ACC112 (cell line): ENCODE results near the gene TMPRSS9.

Experiments used
- H2AFZ ChIP-seq: fragments of 200-600 bp; sonication (generic); one replicate; pipeline ENCODE4 v1.6.0; 2017; ENCODE audit warnings: antibody characterized with exemption, low read length; ENCODE audit not compliant: unreplicated experiment
- H3K27ac ChIP-seq: fragments of 200-600 bp; sonication (generic); 2 replicates; pipeline ENCODE4 v1.5.1; 2014; ENCODE audit warnings: low read depth, mild to moderate bottlenecking, antibody characterized with exemption, low read length, moderate library complexity
- H3K27me3 ChIP-seq: fragments of 200-600 bp; sonication (generic); 2 replicates; pipeline ENCODE4 v1.6.1; 2014; ENCODE audit warnings: mild to moderate bottlenecking, antibody characterized with exemption, low read length, moderate library complexity, mixed read lengths; ENCODE audit not compliant: insufficient read depth
- H3K36me3 ChIP-seq: fragments of 200-600 bp; sonication (generic); 2 replicates; pipeline ENCODE4 v1.6.1; 2016; ENCODE audit warnings: mild to moderate bottlenecking, antibody characterized with exemption, low read length, moderate library complexity, mixed read lengths; ENCODE audit not compliant: insufficient read depth
- H3K4me1 ChIP-seq: fragments of 200-600 bp; sonication (generic); one replicate; pipeline ENCODE4 v1.6.1; 2016; ENCODE audit warnings: low read length, mixed read lengths; ENCODE audit not compliant: insufficient read depth, unreplicated experiment, control insufficient read depth
- H3K4me3 ChIP-seq: fragments of 200-600 bp; sonication (generic); 2 replicates; pipeline ENCODE4 v1.5.1; 2014; ENCODE audit warnings: mild to moderate bottlenecking, low read depth, low read length
- H3K79me2 ChIP-seq: fragments of 200-600 bp; sonication (generic); one replicate; pipeline ENCODE4 v1.6.0; 2016; ENCODE audit warnings: low read length; ENCODE audit not compliant: control insufficient read depth, unreplicated experiment, insufficient read depth

The TMPRSS9 gene

GRCh38 chr19:2359992-2360685 is at the start of gene TMPRSS9:
Gene TMPRSS9, plus strand, starts transcription at chr19:2360265. Its CDS starts 29,521 bp downstream, at chr19:2389786.
- no peak within 1 kb of the TSS for H2AFZ ChIP-seq

GRCh38 chr19:2311093-2311492 is 49.0 kb upstream of the TMPRSS9 start:
- Histone ChIP-seq H3K36me3 (no peaks in the 10 kb centered on the region), H3K79me2 (no peaks in the 10 kb centered on the region), H3K27me3 (peaks cover 14% of the 10 kb centered on the region), H3K27ac (no peak overlapping the region), H3K4me3 (no peak overlapping the region), H3K4me1 (peaks cover 6% of the 10 kb centered on the region), H2AFZ (no peak overlapping the region)

More at GRCh38 chr19:2359992-2360685, at the start of gene TMPRSS9:
- Histone ChIP-seq H3K79me2 (no peaks in the 10 kb centered on the region), H3K27ac (no peak within 1 kb of the TSS), H3K27me3 (peaks cover 11% of the 10 kb centered on the region; the same call in 1 of the 2 replicates), H3K4me3 (no peak within 1 kb of the TSS), H3K4me1 (no peaks in the 10 kb centered on the region), H3K36me3 (no peaks in the 10 kb centered on the region)

GRCh38 chr19:2312820-2313501 is 47.1 kb upstream of the TMPRSS9 start:
- Histone ChIP-seq H2AFZ (no peak overlapping the region), H3K4me1 (peaks cover 6% of the 10 kb centered on the region), H3K27ac (no peak overlapping the region), H3K4me3 (no peak overlapping the region), H3K27me3 (no peaks in the 10 kb centered on the region), H3K79me2 (no peaks in the 10 kb centered on the region), H3K36me3 (no peaks in the 10 kb centered on the region)

- H2AFZ ChIP-seq: no peak overlapping the region
- no peaks in the 10 kb centered on the region for H3K79me2 ChIP-seq
- no peak overlapping the region for H3K27ac ChIP-seq
- H3K4me1 ChIP-seq: no peaks in the 10 kb centered on the region
- H3K36me3 ChIP-seq: no peaks in the 10 kb centered on the region
- H3K4me3 ChIP-seq: no peak overlapping the region
- H3K27me3 ChIP-seq: no peaks in the 10 kb centered on the region
Measured at GRCh38 chr19:2315121-2315817, 44.8 kb upstream of the TMPRSS9 start.

- Histone ChIP-seq H3K27me3 (no peaks in the 10 kb centered on the region), H2AFZ (no peak overlapping the region), H3K36me3 (no peaks in the 10 kb centered on the region), H3K4me3 (no peak overlapping the region), H3K79me2 (no peaks in the 10 kb centered on the region), H3K4me1 (no peaks in the 10 kb centered on the region), H3K27ac (no peak overlapping the region)
Measured at GRCh38 chr19:2315818-2316353, 44.2 kb upstream of the TMPRSS9 start.

- no peaks in the 10 kb centered on the region for H3K27me3 ChIP-seq
- no peak overlapping the region for H2AFZ ChIP-seq
- no peak overlapping the region for H3K27ac ChIP-seq
- H3K36me3 ChIP-seq: no peaks in the 10 kb centered on the region
- H3K4me3 ChIP-seq: no peak overlapping the region
- no peaks in the 10 kb centered on the region for H3K79me2 ChIP-seq
- no peaks in the 10 kb centered on the region for H3K4me1 ChIP-seq
Measured at GRCh38 chr19:2317300-2317699, 42.8 kb upstream of the TMPRSS9 start.

GRCh38 chr19:2317756-2318155 is 42.3 kb upstream of the TMPRSS9 start:
- H3K79me2 ChIP-seq: no peaks in the 10 kb centered on the region
- H3K36me3 ChIP-seq: no peaks in the 10 kb centered on the region
- no peak overlapping the region for H3K4me3 ChIP-seq
- no peaks in the 10 kb centered on the region for H3K27me3 ChIP-seq
- H3K4me1 ChIP-seq: no peaks in the 10 kb centered on the region
- no peak overlapping the region for H2AFZ ChIP-seq
- no peak overlapping the region for H3K27ac ChIP-seq

- H3K79me2 ChIP-seq: no peaks in the 10 kb centered on the region
- no peak overlapping the region for H3K27ac ChIP-seq
- H3K4me3 ChIP-seq: no peak overlapping the region
- no peak overlapping the region for H2AFZ ChIP-seq
- H3K27me3 ChIP-seq: no peaks in the 10 kb centered on the region
- H3K36me3 ChIP-seq: no peaks in the 10 kb centered on the region
- H3K4me1 ChIP-seq: no peaks in the 10 kb centered on the region
Measured at GRCh38 chr19:2318923-2319322, 41.1 kb upstream of the TMPRSS9 start.

- Histone ChIP-seq H3K79me2 (no peaks in the 10 kb centered on the region), H3K27ac (no peak overlapping the region), H3K36me3 (no peaks in the 10 kb centered on the region), H3K4me3 (no peak overlapping the region), H3K4me1 (no peaks in the 10 kb centered on the region), H2AFZ (no peak overlapping the region), H3K27me3 (no peaks in the 10 kb centered on the region)
Measured at GRCh38 chr19:2319551-2319950, 40.5 kb upstream of the TMPRSS9 start.

- Histone ChIP-seq H3K79me2 (no peaks in the 10 kb centered on the region), H3K27me3 (no peaks in the 10 kb centered on the region), H3K4me1 (no peaks in the 10 kb centered on the region), H2AFZ (no peak overlapping the region), H3K4me3 (no peak overlapping the region), H3K27ac (no peak overlapping the region), H3K36me3 (no peaks in the 10 kb centered on the region)
Measured at GRCh38 chr19:2320049-2320448, 40.0 kb upstream of the TMPRSS9 start.
